ENCODE data around the gene GDF7. TPM values are rescaled to one million over a fixed set of nuclear protein-coding genes. Genes with fewer than 3 reads are reported as not detected.

GDF7 gene
- total RNA-seq, 2 experiments from 2014 or later, result 0.06 TPM

DNA sequence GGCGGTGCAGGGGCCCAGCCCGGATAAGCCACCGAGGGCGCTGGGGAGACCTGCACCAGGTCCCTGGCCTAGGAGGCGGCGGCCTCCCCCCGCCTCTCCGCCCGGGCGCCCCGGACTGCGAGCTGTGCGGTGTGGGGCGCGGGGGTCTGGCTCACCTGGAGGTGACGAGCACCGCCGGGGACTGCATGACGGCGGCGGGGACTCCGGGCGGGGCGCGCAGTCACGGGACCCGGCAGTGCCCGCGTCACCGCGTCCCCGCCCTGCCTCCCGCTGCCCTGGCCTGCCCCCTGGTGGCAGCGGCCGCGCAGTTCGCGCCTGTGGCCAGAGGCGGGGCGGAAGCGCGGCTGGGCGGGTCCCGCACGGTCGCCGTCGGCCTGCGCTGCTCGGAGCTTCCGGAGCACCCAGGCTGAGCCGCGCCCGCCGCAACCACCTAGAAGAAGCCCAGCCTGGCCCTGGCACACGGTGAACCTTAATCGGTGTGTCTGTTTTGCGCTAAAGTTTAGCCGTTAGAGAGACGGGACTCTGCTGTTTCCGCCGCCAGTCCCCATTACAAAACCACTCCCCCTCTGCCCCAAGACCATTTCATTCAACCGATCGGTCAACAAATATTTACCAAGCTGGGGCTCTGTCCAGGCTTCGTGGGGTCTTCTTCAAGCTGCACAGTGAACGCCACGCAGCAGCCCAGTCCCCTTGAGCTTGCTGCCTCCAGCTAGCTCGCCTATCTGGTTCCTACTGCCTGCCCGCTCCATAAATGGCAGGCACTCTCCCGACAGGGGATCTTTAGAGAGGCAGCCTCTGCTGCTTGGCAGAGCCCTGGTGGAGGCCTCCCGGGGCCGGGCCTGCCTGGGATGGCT, 15.8 kb upstream of the GDF7 start, which contains the start of gene HS1BP3:
Gene HS1BP3, minus strand, starts transcription at position 222 of the 854 bp plus-strand sequence. Its CDS starts 35 bp downstream, at position 187.
- intact Hi-C loops (cut with micrococcal nuclease; ENCODE audit: unreplicated experiment), result no loop called here
- peak; percentile 88 for DNase-seq (ENCODE audit: low spot score)
- Histone ChIP-seq H3K9me2 (ENCODE audit: insufficient read depth, low read length) (no peaks in the 10 kb centered on the region), H4K20me1 (ENCODE audit: insufficient read depth, low read length) (no peaks in the 10 kb centered on the region), H3K27ac (ENCODE audit: low read depth, low read length, poor library complexity, severe bottlenecking) (peak within 1 kb of the TSS; percentile 26), H3K4me2 (ENCODE audit: low read length) (peak within 1 kb of the TSS; percentile 84), H3K4me1 (ENCODE audit: insufficient read depth, low read length, poor library complexity, severe bottlenecking) (peaks cover 15% of the 10 kb centered on the region), H3K9me3 (ENCODE audit: low read length) (no peaks in the 10 kb centered on the region), H2AFZ (ENCODE audit: low read length) (peak within 1 kb of the TSS; percentile 99), H3K4me3 (ENCODE audit: low read depth, low read length, poor library complexity, severe bottlenecking) (peak within 1 kb of the TSS; percentile 77), H3K79me2 (ENCODE audit: insufficient read depth, low read depth, low read length) (no peaks in the 10 kb centered on the region), H3K36me3 (ENCODE audit: insufficient read depth, low read length) (no peaks in the 10 kb centered on the region)
- POLR2A ChIA-PET, result interaction anchor here (0.6 to 3.6 kb wide), 10 partner anchors 25 to 597 kb away, joined by 3 to 24 read pairs (median 3); partner anchors contain the start of gene LDAH
- CTCF ChIA-PET (ENCODE audit: unreplicated experiment), result interaction anchor here (0.8 to 1.8 kb wide), 7 partner anchors 9 to 52 kb away, joined by 3 to 12 read pairs (median 4); no protein-coding TSS in a partner anchor
- no TSS peak for BruUV-seq (replicated peaks)
- TF ChIP-seq, protein P1, sequence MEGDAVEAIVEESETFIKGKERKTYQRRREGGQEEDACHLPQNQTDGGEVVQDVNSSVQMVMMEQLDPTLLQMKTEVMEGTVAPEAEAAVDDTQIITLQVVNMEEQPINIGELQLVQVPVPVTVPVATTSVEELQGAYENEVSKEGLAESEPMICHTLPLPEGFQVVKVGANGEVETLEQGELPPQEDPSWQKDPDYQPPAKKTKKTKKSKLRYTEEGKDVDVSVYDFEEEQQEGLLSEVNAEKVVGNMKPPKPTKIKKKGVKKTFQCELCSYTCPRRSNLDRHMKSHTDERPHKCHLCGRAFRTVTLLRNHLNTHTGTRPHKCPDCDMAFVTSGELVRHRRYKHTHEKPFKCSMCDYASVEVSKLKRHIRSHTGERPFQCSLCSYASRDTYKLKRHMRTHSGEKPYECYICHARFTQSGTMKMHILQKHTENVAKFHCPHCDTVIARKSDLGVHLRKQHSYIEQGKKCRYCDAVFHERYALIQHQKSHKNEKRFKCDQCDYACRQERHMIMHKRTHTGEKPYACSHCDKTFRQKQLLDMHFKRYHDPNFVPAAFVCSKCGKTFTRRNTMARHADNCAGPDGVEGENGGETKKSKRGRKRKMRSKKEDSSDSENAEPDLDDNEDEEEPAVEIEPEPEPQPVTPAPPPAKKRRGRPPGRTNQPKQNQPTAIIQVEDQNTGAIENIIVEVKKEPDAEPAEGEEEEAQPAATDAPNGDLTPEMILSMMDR (conservative IDR thresholded peaks at IDR 0.05; ENCODE audit: low read length), result peak; percentile 76
- TF ChIP-seq EZH2phosphoT487 (IDR thresholded peaks at IDR 0.05; ENCODE audit: borderline replicate concordance, low read depth, low read length), result no peak

DNA sequence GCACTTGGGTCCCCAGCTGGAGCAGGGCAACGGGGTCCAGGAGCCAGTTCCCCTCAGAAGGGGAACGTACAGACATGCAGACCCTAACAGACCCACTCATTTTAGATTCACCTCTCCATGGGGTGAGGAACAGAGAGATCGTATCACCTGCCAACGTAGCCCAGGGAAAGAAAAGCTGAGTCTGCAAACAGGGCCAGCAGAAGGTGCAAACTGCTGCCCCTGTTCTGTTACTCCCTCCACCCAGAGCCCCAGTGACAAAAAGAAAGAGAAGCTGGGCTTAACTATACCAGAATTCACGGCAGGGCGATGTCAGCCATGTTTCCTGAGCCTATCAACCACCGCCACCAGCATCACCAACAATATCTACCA, 15.2 kb upstream of the GDF7 start:
- POLR2A ChIA-PET, result interaction anchor here (0.8 to 3.6 kb wide), 6 partner anchors 25 to 172 kb away, joined by 3 to 24 read pairs (median 4); partner anchors contain the start of gene LDAH

More for the DNA sequence above, 15.2 kb upstream of the GDF7 start:
- CTCF ChIA-PET (ENCODE audit: unreplicated experiment), result interaction anchor here (0.8 to 1.8 kb wide), 6 partner anchors 9 to 53 kb away, joined by 3 to 12 read pairs (median 4); no protein-coding TSS in a partner anchor
- no peaks in the 10 kb centered on the region for H3K9me3 ChIP-seq (ENCODE audit: low read length)
- H3K4me1 ChIP-seq (ENCODE audit: insufficient read depth, low read length, poor library complexity, severe bottlenecking), result peaks cover 17% of the 10 kb centered on the region
- H3K9me2 ChIP-seq (ENCODE audit: insufficient read depth, low read length), result no peaks in the 10 kb centered on the region
- no peak for TF ChIP-seq EZH2phosphoT487 (IDR thresholded peaks at IDR 0.05; ENCODE audit: borderline replicate concordance, low read depth, low read length)
- TF ChIP-seq, protein P1 (conservative IDR thresholded peaks at IDR 0.05; ENCODE audit: low read length), result no peak
- no peaks in the 10 kb centered on the region for H3K36me3 ChIP-seq (ENCODE audit: insufficient read depth, low read length)
- H3K79me2 ChIP-seq (ENCODE audit: insufficient read depth, low read depth, low read length), result no peaks in the 10 kb centered on the region
- intact Hi-C loops (cut with micrococcal nuclease; ENCODE audit: unreplicated experiment), result no loop called here
- no peak overlapping the region for H3K4me3 ChIP-seq (ENCODE audit: low read depth, low read length, poor library complexity, severe bottlenecking)
- no TSS peak for BruUV-seq (replicated peaks)
- H2AFZ ChIP-seq (ENCODE audit: low read length), result peak overlapping the region; percentile 99; the same call in 1 of the 2 replicates
- no peak for DNase-seq (ENCODE audit: low spot score)
- H4K20me1 ChIP-seq (ENCODE audit: insufficient read depth, low read length), result no peaks in the 10 kb centered on the region
- peak overlapping the region; percentile 78 for H3K4me2 ChIP-seq (ENCODE audit: low read length)
- no peak overlapping the region for H3K27ac ChIP-seq (ENCODE audit: low read depth, low read length, poor library complexity, severe bottlenecking)

Data from OCI-LY7 (cell line).